Adrenal gland (tissue), 12 donors: ENCODE data around the gene NGLY1. TPM values are rescaled to one million over a fixed set of nuclear protein-coding genes. Genes with fewer than 3 reads are reported as not detected.

Experiments
- DNase-seq, 7 donors: peaks; one replicate each; pipeline ENCODE4 v3.0.0-alpha.2; 2019 to 2020
- H3K27ac ChIP-seq, 5 donors: fragments of 200-600 bp; sonication (generic) in 4 of 5; 1 replicate in 3 of 5; 2 replicates in 2 of 5; pipeline versions ENCODE4 v1.5.1 to v1.8.0; 2016 to 2020; ENCODE audit warnings: mild to moderate bottlenecking in 1 of 5
- H3K27me3 ChIP-seq: fragments of 200-600 bp; 2 replicates; pipeline ENCODE4 v1.8.0; 2021
- H3K36me3 ChIP-seq, 2 donors: fragments of 200-600 bp; replicated peaks in 1 of 2; 1 replicate in 1 of 2; 2 replicates in 1 of 2; pipeline versions ENCODE4 v1.5.1 to v1.8.0; 2018 to 2022
- H3K4me1 ChIP-seq, 2 donors: fragments of 200-600 bp; replicated peaks in 1 of 2; 1 replicate in 1 of 2; 2 replicates in 1 of 2; pipeline versions ENCODE4 v1.5.1 to v1.8.0; 2018 to 2021
- H3K4me3 ChIP-seq, 4 donors: fragments of 200-600 bp; sonication (generic) in 3 of 4; one replicate each; pipeline ENCODE4 v1.5.1; 2016 to 2018
- H3K9me3 ChIP-seq, 3 donors: fragments of 200-600 bp; sonication (generic) in 1 of 3; replicated peaks in 1 of 3; 1 replicate in 2 of 3; 2 replicates in 1 of 3; pipeline versions ENCODE4 v1.5.1 to v1.8.0; 2016 to 2021
- CTCF ChIP-seq, 6 experiments: fragments of 450-650 bp in 4 of 6; fragments of 200-600 bp in 2 of 6; sonication (generic) in 1 of 6; IDR thresholded peaks; 1 replicate in 5 of 6; 2 replicates in 1 of 6; pipeline versions ENCODE4 v1.5.1 to v1.8.0; 2016 to 2021; ENCODE audit warnings: antibody characterized with exemption in 6 of 6, mild to moderate bottlenecking in 2 of 6, moderate library complexity in 1 of 6
- POLR2A ChIP-seq, 2 donors: fragments of 450-650 bp; IDR thresholded peaks; one replicate each; pipeline ENCODE4 v1.6.1; 2017; ENCODE audit warnings: antibody characterized with exemption in 2 of 2, mild to moderate bottlenecking in 2 of 2, moderate library complexity in 1 of 2
- WGBS, 4 donors: extraction: QIAGEN DNeasy Blood & Tissue Kit in 2 of 4; methylation state at CpG; one replicate each; pipeline versions ENCODE4 v1.1.5 to v1.1.7; 2013 to 2017; 5-methylcytosine and 5-hydroxymethylcytosine counted together
- intact Hi-C, 2 donors: fragments of 100-400 bp; cut with DNase I; formaldehyde crosslinking; loops; one replicate each; pipeline versions ENCODE4 v1.14.1 to v1.15.0; 2022 to 2023
- polyA plus RNA-seq, 3 donors: library from polyadenylated mRNA; stranded (reverse); fragments of 200-250 nt in 2 of 3; fragments of 350-450 nt in 1 of 3; fragmentation: Illumina TruSeq in 1 of 3; extraction: RNeasy Lipid Tissue Mini Kit (QIAGEN cat#74804) in 1 of 3; gene quantifications; one replicate each; pipeline ENCODE4 v1.2.3, GENCODE V29; 2013 to 2014
- total RNA-seq, 9 donors: library from RNA; depleted of rRNA in 4 of 9; stranded (reverse); fragments of >200 nt in 4 of 9; fragments of 120-200 nt in 1 of 9; fragmentation: NEBNext Ultra II Directional in 1 of 9; extraction: Animal tissue kit (Norgen Biotek cat#: 25700) in 1 of 9; gene quantifications; one replicate each; pipeline versions ENCODE4 v1.1.0 to v1.2.4, GENCODE V29; 2013 to 2023
- donor health status: healthy with polysubstance abuse.
- donor health status: Bipolar disorder and iron deficiency.
- donor health status: DM: yes; HTN: yes; CAD: no.
- donor health status: DM: no; HTN: no; CAD: no.
- donor health status: DM: no; HTN: no; CAD: no.
- donor health status: DM: yes; HTN: yes; CAD: no.

NGLY1 gene
- total and polyA plus RNA-seq, 12 donors, result 13.4 to 55.9 (median 31.3) TPM

- no peak for DNase-seq
- no peaks in the 10 kb centered on the region for H3K27me3 ChIP-seq
- no peaks in the 10 kb centered on the region for H3K36me3 ChIP-seq
- H3K9me3 ChIP-seq, result no peaks in the 10 kb centered on the region
- H3K4me3 ChIP-seq, result no peak overlapping the region
- WGBS, 4 donors, result 96 to 100% (median 98%) methylated on average over 2 of the region's 2 CpGs
- H3K27ac ChIP-seq, result no peak overlapping the region
- intact Hi-C loops, result no loop called here
- no peaks in the 10 kb centered on the region for H3K4me1 ChIP-seq
- TF ChIP-seq POLR2A (IDR thresholded peaks at IDR 0.05), result no peak
- TF ChIP-seq CTCF (IDR thresholded peaks at IDR 0.05), result no peak
Observed at GRCh38 chr3:25723802-25724201, 59.4 kb downstream of the NGLY1 start.

GRCh38 chr3:25719321-25719720 lies 63.9 kb downstream of the NGLY1 start:
- no peaks in the 10 kb centered on the region for H3K36me3 ChIP-seq
- TF ChIP-seq CTCF (IDR thresholded peaks at IDR 0.05) (no peak), POLR2A (IDR thresholded peaks at IDR 0.05) (no peak)
- H3K9me3 ChIP-seq, result no peaks in the 10 kb centered on the region
- intact Hi-C loops, result no loop called here
- no peak overlapping the region for H3K4me3 ChIP-seq
- no peaks in the 10 kb centered on the region for H3K27me3 ChIP-seq
- DNase-seq, result no peak
- 89 to 93% (median 90%) methylated on average over 1 of the region's 1 CpG for WGBS, 4 donors
- no peaks in the 10 kb centered on the region for H3K4me1 ChIP-seq
- no peak overlapping the region for H3K27ac ChIP-seq

GRCh38 chr3:25713341-25713985 lies 69.8 kb downstream of the NGLY1 start:
- H3K27ac ChIP-seq, result no peak overlapping the region
- TF ChIP-seq POLR2A (IDR thresholded peaks at IDR 0.05) (no peak), CTCF (IDR thresholded peaks at IDR 0.05) (no peak)
- no peaks in the 10 kb centered on the region for H3K9me3 ChIP-seq
- H3K36me3 ChIP-seq, result no peaks in the 10 kb centered on the region
- H3K27me3 ChIP-seq, result no peaks in the 10 kb centered on the region
- WGBS, 4 donors, result 87 to 90% (median 89%) methylated on average over 9 to 11 of the region's 11 CpGs
- intact Hi-C loops, result no loop called here
- DNase-seq, result no peak
- H3K4me3 ChIP-seq, result no peak overlapping the region
- no peaks in the 10 kb centered on the region for H3K4me1 ChIP-seq

GRCh38 chr3:25711090-25711489 lies 72.2 kb downstream of the NGLY1 start:
- Histone ChIP-seq H3K9me3 (no peaks in the 10 kb centered on the region), H3K27ac (no peak overlapping the region), H3K36me3 (no peaks in the 10 kb centered on the region), H3K4me1 (no peaks in the 10 kb centered on the region), H3K27me3 (no peaks in the 10 kb centered on the region), H3K4me3 (no peak overlapping the region)
- WGBS, 4 donors, result 91 to 98% (median 94%) methylated on average over 2 of the region's 2 CpGs
- no peak for DNase-seq
- TF ChIP-seq POLR2A (IDR thresholded peaks at IDR 0.05), result no peak
- intact Hi-C loops, result no loop called here

- Histone ChIP-seq H3K9me3 (no peaks in the 10 kb centered on the region), H3K27ac (no peak overlapping the region), H3K4me3 (no peak overlapping the region), H3K4me1 (no peaks in the 10 kb centered on the region), H3K36me3 (no peaks in the 10 kb centered on the region), H3K27me3 (no peaks in the 10 kb centered on the region)
- intact Hi-C loops, result no loop called here
- WGBS, 4 donors, result 51 to 63% (median 56%) methylated on average over 3 of the region's 3 CpGs
- TF ChIP-seq POLR2A (IDR thresholded peaks at IDR 0.05) (no peak), CTCF (IDR thresholded peaks at IDR 0.05) (no peak)
- no peak for DNase-seq
Observed at GRCh38 chr3:25708036-25708435, 75.2 kb downstream of the NGLY1 start.
